Upper lobe of left lung (tissue), 6 donors: ENCODE results near the gene PLXNA4. TPM values are rescaled to one million over a fixed set of nuclear protein-coding genes. Genes with fewer than 3 reads are reported as not detected.

ENCODE experiments used
- ATAC-seq, 2 donors: fragments of 200-7000 bp; cut with Tn5 transposase; one replicate each; pipeline ENCODE4 v1.9.1; 2022; ENCODE audit warnings: mild to moderate bottlenecking in 2 of 2, moderate library complexity in 2 of 2; ENCODE audit not compliant: low FRiP score in 2 of 2
- DNase-seq, 2 donors: peaks; one replicate each; pipeline ENCODE4 v3.0.0-alpha.2; 2019 to 2020
- H3K27ac ChIP-seq, 4 donors: fragments of 200-600 bp; sonication (generic); one replicate each; pipeline ENCODE4 v1.5.1; 2016 to 2019
- H3K27me3 ChIP-seq, 4 donors: fragments of 200-600 bp; sonication (generic); one replicate each; pipeline ENCODE4 v1.5.1; 2017 to 2019
- H3K36me3 ChIP-seq, 4 donors: fragments of 200-600 bp; sonication (generic); one replicate each; pipeline ENCODE4 v1.5.1; 2016 to 2019
- H3K4me1 ChIP-seq, 4 donors: fragments of 200-600 bp; sonication (generic); one replicate each; pipeline ENCODE4 v1.5.1; 2018 to 2019
- H3K4me3 ChIP-seq, 4 donors: fragments of 200-600 bp; sonication (generic); one replicate each; pipeline ENCODE4 v1.5.1; 2017 to 2019; ENCODE audit warnings: mild to moderate bottlenecking in 2 of 4, moderate library complexity in 1 of 4
- H3K9me3 ChIP-seq, 4 donors: fragments of 200-600 bp; sonication (generic); one replicate each; pipeline ENCODE4 v1.5.1; 2018 to 2019
- EP300 ChIP-seq, 4 donors: sonication (generic); formaldehyde crosslinking; IDR thresholded peaks; one replicate each; pipeline ENCODE4 v1.5.1; 2017; ENCODE audit warnings: antibody characterized with exemption in 4 of 4, control low read depth in 2 of 4
- POLR2A ChIP-seq, 4 donors: fragments of 450-650 bp; IDR thresholded peaks; one replicate each; pipeline ENCODE4 v1.5.1; 2016 to 2017; ENCODE audit warnings: antibody characterized with exemption in 4 of 4, mild to moderate bottlenecking in 2 of 4
- POLR2AphosphoS5 ChIP-seq, 2 donors: sonication (generic); formaldehyde crosslinking; IDR thresholded peaks; one replicate each; pipeline ENCODE4 v1.5.1; 2017; ENCODE audit warnings: antibody characterized with exemption in 2 of 2
- WGBS, 2 donors: methylation state at CpG; one replicate each; pipeline ENCODE4 v1.1.5; 2017 to 2018; 5-methylcytosine and 5-hydroxymethylcytosine counted together
- total RNA-seq, 6 donors: library from RNA; depleted of rRNA in 4 of 6; stranded (reverse); fragments of >200 nt in 4 of 6; gene quantifications; one replicate each; pipeline versions ENCODE4 v1.1.0 to v1.2.1, GENCODE V29; 2016 to 2021
- TF ChIP-seq, protein P1 (sequence below), 6 experiments: fragments of 450-650 bp in 4 of 6; fragments of 200-600 bp in 2 of 6; sonication (generic) in 2 of 6; IDR thresholded peaks; one replicate each; pipeline ENCODE4 v1.5.1; 2016 to 2019; ENCODE audit warnings: antibody characterized with exemption in 6 of 6
- donor health status: DM: no; HTN: no; CAD: no; lungs with moderate emphysema.
- donor health status: DM: no; HTN: yes; CAD: no; lungs with severe emphysema.

Gene PLXNA4
- total RNA-seq, 6 donors from 2014 or later: 1.1 to 5.9 (median 2.6) TPM

DNA sequence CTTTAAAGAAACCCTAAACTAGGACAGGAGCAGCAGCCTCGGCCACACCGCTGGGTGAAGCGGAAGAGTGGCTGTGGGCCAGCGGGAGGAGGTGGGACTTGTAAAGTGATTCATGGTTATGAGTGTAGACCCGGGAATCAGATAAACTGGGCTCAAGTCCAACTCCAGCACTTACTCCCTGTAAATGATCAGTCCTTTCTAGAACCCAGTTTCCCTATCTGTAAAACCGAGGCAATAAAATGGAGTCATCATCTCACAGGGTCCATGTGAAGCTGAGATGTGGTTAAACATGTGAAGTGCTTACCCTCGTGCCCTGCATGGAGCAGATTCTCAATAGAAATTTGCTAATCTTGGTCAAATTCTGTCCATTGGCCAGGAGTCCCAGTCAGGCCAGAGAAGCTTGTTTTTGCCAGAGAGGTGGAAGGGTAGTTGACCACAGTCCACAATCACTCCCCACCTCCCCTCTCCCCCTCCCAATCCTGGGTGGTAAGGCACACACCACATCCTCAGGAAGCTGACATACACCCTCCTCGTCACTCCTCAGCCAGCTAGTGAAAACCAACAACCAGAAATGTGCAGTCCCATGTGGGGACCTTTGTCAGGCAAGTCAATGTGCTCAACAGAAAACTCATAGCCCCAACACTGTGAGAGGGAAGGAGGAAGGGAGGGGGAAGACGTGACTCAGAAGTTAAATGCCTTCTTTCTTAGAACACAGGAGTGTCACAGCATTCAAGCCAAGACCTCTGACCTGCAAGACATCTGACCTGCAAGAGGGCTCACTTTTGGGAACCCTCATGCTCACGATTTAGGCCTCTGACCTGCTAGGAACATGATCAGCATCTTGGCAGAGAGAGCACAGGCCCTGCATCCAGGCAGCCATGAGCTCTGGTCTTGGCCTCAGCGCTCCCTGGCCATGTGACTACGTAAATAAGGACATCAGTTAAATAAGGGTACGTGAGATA lies 145.1 kb downstream of the PLXNA4 start:
- H3K4me3 ChIP-seq: no peak overlapping the region
- 70 to 71% methylated on average over 13 of the region's 13 CpGs for WGBS, 2 donors
- H3K9me3 ChIP-seq: no peaks in the 10 kb centered on the region
- H3K27ac ChIP-seq: peak overlapping the region in 1 of 4 donors; percentile 4
- no peaks in the 10 kb centered on the region for H3K27me3 ChIP-seq
- TF ChIP-seq, protein P1, sequence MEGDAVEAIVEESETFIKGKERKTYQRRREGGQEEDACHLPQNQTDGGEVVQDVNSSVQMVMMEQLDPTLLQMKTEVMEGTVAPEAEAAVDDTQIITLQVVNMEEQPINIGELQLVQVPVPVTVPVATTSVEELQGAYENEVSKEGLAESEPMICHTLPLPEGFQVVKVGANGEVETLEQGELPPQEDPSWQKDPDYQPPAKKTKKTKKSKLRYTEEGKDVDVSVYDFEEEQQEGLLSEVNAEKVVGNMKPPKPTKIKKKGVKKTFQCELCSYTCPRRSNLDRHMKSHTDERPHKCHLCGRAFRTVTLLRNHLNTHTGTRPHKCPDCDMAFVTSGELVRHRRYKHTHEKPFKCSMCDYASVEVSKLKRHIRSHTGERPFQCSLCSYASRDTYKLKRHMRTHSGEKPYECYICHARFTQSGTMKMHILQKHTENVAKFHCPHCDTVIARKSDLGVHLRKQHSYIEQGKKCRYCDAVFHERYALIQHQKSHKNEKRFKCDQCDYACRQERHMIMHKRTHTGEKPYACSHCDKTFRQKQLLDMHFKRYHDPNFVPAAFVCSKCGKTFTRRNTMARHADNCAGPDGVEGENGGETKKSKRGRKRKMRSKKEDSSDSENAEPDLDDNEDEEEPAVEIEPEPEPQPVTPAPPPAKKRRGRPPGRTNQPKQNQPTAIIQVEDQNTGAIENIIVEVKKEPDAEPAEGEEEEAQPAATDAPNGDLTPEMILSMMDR (IDR thresholded peaks at IDR 0.05): no peak
- peak in 1 of 2 donors; percentile 31 for TF ChIP-seq POLR2AphosphoS5 (IDR thresholded peaks at IDR 0.05)
- TF ChIP-seq POLR2A (IDR thresholded peaks at IDR 0.05): no peak
- no peak for TF ChIP-seq EP300 (IDR thresholded peaks at IDR 0.05)
- peak in 1 of 2 donors; percentile 49 for DNase-seq
- peak; percentile 31 to 44 for ATAC-seq
- H3K36me3 ChIP-seq: no peaks in the 10 kb centered on the region
- H3K4me1 ChIP-seq: no peaks in the 10 kb centered on the region

GRCh38 chr7:132430041-132430855 lies 146.0 kb downstream of the PLXNA4 start:
- no peak for DNase-seq
- ATAC-seq: no peak
- Histone ChIP-seq H3K4me3 (no peak overlapping the region), H3K36me3 (no peaks in the 10 kb centered on the region), H3K27ac (no peak overlapping the region), H3K9me3 (no peaks in the 10 kb centered on the region), H3K4me1 (no peaks in the 10 kb centered on the region), H3K27me3 (no peaks in the 10 kb centered on the region)
- 65 to 83% methylated on average over 4 of the region's 4 CpGs for WGBS, 2 donors
- no peak for TF ChIP-seq POLR2AphosphoS5 (IDR thresholded peaks at IDR 0.05)
- TF ChIP-seq EP300 (IDR thresholded peaks at IDR 0.05): no peak

DNA sequence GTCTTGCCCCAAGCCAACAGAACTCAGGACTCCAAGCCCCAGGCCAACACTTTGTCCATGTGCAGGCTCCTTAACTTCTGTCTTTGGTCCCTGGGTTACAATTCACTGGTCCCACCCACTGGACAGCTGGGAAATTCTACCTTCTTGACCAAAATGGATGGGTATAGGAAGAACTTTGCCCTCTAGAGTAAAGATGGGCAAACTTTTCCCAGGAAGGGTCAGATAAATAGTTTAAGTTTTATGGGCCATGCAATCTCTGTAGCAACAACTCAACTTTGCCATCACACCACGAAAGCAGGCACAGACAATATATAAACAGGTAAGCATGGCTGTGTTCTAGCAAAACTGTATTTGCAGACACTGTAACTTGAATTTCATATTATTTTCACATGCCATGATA lies 147.1 kb downstream of the PLXNA4 start:
- no peaks in the 10 kb centered on the region for H3K36me3 ChIP-seq
- no peak for DNase-seq
- no peaks in the 10 kb centered on the region for H3K27me3 ChIP-seq
- H3K4me3 ChIP-seq: no peak overlapping the region
- ATAC-seq: no peak
- WGBS, 2 donors: 89 to 96% methylated on average over 1 of the region's 1 CpG
- TF ChIP-seq POLR2A (IDR thresholded peaks at IDR 0.05) (no peak), EP300 (IDR thresholded peaks at IDR 0.05) (no peak), POLR2AphosphoS5 (IDR thresholded peaks at IDR 0.05) (no peak)
- TF ChIP-seq, protein P1 (IDR thresholded peaks at IDR 0.05): no peak
- H3K4me1 ChIP-seq: no peaks in the 10 kb centered on the region
- H3K9me3 ChIP-seq: no peaks in the 10 kb centered on the region
- no peak overlapping the region for H3K27ac ChIP-seq

DNA sequence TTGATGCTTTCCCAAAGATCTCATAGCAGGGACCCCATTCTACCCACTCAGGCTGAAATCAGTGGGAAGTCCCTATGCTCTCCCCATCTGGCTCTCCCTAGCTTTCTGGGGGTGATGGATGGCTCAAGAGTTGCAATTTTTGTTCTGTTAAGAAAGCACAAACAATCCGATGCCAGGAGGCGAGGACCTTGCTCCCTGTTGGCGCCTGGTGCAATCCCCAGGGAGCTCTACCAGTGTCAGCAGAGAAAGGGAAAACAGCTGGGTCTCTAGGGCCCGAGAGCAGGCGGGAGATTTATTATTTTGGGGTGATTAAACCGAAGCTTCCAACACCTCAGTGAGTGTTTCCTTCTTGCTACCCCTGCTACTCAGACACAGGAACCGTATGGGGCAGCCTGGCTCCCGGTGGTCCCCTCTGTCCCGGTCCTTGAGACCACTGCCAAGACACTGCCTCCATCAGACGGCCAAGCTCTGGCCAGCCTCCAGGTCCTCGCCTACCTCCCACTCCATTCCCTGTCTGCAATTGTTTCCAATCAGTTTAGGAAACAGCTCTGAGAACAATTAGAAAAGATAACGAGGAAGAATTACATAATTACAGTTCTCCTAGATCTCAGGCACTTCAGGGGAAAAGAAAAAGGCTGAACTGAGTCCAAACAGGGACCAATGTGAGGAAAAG lies 147.9 kb downstream of the PLXNA4 start:
- Histone ChIP-seq H3K4me1 (no peaks in the 10 kb centered on the region), H3K27me3 (no peaks in the 10 kb centered on the region), H3K4me3 (no peak overlapping the region), H3K9me3 (no peaks in the 10 kb centered on the region), H3K36me3 (no peaks in the 10 kb centered on the region), H3K27ac (no peak overlapping the region)
- TF ChIP-seq EP300 (IDR thresholded peaks at IDR 0.05): no peak
- TF ChIP-seq POLR2A (IDR thresholded peaks at IDR 0.05): no peak
- TF ChIP-seq POLR2AphosphoS5 (IDR thresholded peaks at IDR 0.05): no peak
- TF ChIP-seq, protein P1 (IDR thresholded peaks at IDR 0.05): no peak
- WGBS, 2 donors: 47 to 68% methylated on average over 11 to 12 of the region's 12 CpGs
- DNase-seq (no peak), ATAC-seq (no peak)

- Histone ChIP-seq H3K27ac (no peak overlapping the region), H3K36me3 (no peaks in the 10 kb centered on the region), H3K4me1 (no peaks in the 10 kb centered on the region), H3K9me3 (no peaks in the 10 kb centered on the region), H3K4me3 (no peak overlapping the region), H3K27me3 (no peaks in the 10 kb centered on the region)
- ATAC-seq (no peak), DNase-seq (no peak)
- 85 to 96% methylated on average over 1 to 4 of the region's 4 CpGs for WGBS, 2 donors
- TF ChIP-seq, protein P1 (IDR thresholded peaks at IDR 0.05): no peak
- TF ChIP-seq POLR2AphosphoS5 (IDR thresholded peaks at IDR 0.05) (no peak), EP300 (IDR thresholded peaks at IDR 0.05) (no peak)
These were observed 150.3 kb downstream of the PLXNA4 start for GRCh38 chr7:132425942-132426341.
